H1 (cell line): ENCODE data around the gene TMEM269. TPM values are rescaled to one million over a fixed set of nuclear protein-coding genes. Genes with fewer than 3 reads are reported as not detected.

Experiments used
- CTCF ChIA-PET: fragments of 300-600 bp; sonication (Branson Sonifier 250); formaldehyde crosslinking; loops from one replicate; lab custom pipeline; 2021; ENCODE audit not compliant: partially characterized antibody; lab: Charles Lee
- POLR2A ChIA-PET: fragments of 300-600 bp; sonication (Branson Sonifier 250); formaldehyde crosslinking; loops from one replicate; lab custom pipeline; 2021; ENCODE audit warnings: inconsistent platforms; ENCODE audit not compliant: partially characterized antibody; lab: Charles Lee
- DNase-seq, 2 experiments: peaks; one replicate each; pipeline versions ENCODE4 v3.0.0 to v3.0.0-alpha.2; 2010 to 2022; ENCODE audit warnings: low spot score in 2 of 2, low read depth in 1 of 2, mixed read lengths in 1 of 2
- FAIRE-seq: peaks from 2 replicates; lab custom pipeline; 2011; peaks lifted over from hg19 to GRCh38; lab: Jason Lieb, UNC
- H2AFZ ChIP-seq: 2 replicates; pipeline ENCODE4 v1.8.1; 2012; ENCODE audit warnings: low read length, inconsistent platforms
- H2AK5ac ChIP-seq: 2 replicates; pipeline ENCODE4 v1.6.1; 2013; ENCODE audit warnings: low read depth, low read length
- H2BK120ac ChIP-seq: replicated peaks from 2 replicates; pipeline ENCODE3; 2013; ENCODE audit warnings: low read depth, low read length, inconsistent platforms
- H2BK12ac ChIP-seq: 2 replicates; pipeline ENCODE4 v1.6.1; 2013; ENCODE audit warnings: low read depth, low read length
- H2BK15ac ChIP-seq: 2 replicates; pipeline ENCODE4 v1.6.1; 2013; ENCODE audit warnings: low read length
- H2BK20ac ChIP-seq: 2 replicates; pipeline ENCODE4 v1.6.1; 2013; ENCODE audit warnings: low read length
- H2BK5ac ChIP-seq: 2 replicates; pipeline ENCODE4 v1.6.1; 2013; ENCODE audit warnings: low read depth, low read length
- H3K14ac ChIP-seq: 2 replicates; pipeline ENCODE4 v1.6.1; 2013; ENCODE audit warnings: inconsistent platforms; ENCODE audit not compliant: insufficient read length
- H3K18ac ChIP-seq: 2 replicates; pipeline ENCODE4 v1.6.1; 2013; ENCODE audit warnings: low read length; ENCODE audit errors: extremely low read depth
- H3K23ac ChIP-seq: 2 replicates; pipeline ENCODE4 v1.6.1; 2013; ENCODE audit warnings: inconsistent platforms; ENCODE audit not compliant: insufficient read length
- H3K23me2 ChIP-seq: 2 replicates; pipeline ENCODE4 v1.6.1; 2013; ENCODE audit warnings: low read depth, low read length
- H3K27ac ChIP-seq: 2 replicates; pipeline ENCODE4 v1.6.1; 2011; ENCODE audit warnings: low read depth, low read length, inconsistent platforms
- H3K27me3 ChIP-seq, 4 experiments: replicated peaks in 1 of 4; 1 replicate in 1 of 4; 2 replicates in 3 of 4; pipeline versions ENCODE4 v1.6.1 to v1.8.1; 2011 to 2013; ENCODE audit warnings: low read length in 3 of 4, mild to moderate bottlenecking in 3 of 4, inconsistent platforms in 2 of 4, mixed read lengths in 2 of 4, moderate library complexity in 1 of 4; ENCODE audit not compliant: control insufficient read depth in 3 of 4, insufficient read depth in 3 of 4; ENCODE audit errors: extremely low read depth in 1 of 4
- H3K36me3 ChIP-seq, 4 experiments: 2 replicates each; pipeline versions ENCODE4 v1.6.1 to v1.8.1; 2011 to 2013; ENCODE audit warnings: mild to moderate bottlenecking in 4 of 4, low read length in 3 of 4, moderate library complexity in 2 of 4, control low read depth in 1 of 4, inconsistent platforms in 1 of 4; ENCODE audit not compliant: insufficient read depth in 4 of 4, control insufficient read depth in 2 of 4
- H3K4ac ChIP-seq: replicated peaks from 2 replicates; pipeline ENCODE3; 2013; ENCODE audit warnings: low read length, low read depth, mixed read lengths, inconsistent platforms; ENCODE audit not compliant: insufficient read length
- H3K4me1 ChIP-seq, 4 experiments: replicated peaks in 1 of 4; 1 replicate in 1 of 4; 2 replicates in 3 of 4; pipeline versions ENCODE4 v1.6.1 to v1.8.1; 2011 to 2013; ENCODE audit warnings: low read length in 3 of 4, inconsistent platforms in 2 of 4, mixed read lengths in 1 of 4; ENCODE audit not compliant: insufficient read depth in 4 of 4, control insufficient read depth in 3 of 4
- H3K4me2 ChIP-seq, 2 experiments: 2 replicates each; pipeline versions ENCODE4 v1.6.1 to v1.8.1; 2011 to 2013; ENCODE audit warnings: low read depth in 2 of 2, low read length in 2 of 2, control low read depth in 1 of 2, inconsistent platforms in 1 of 2, mild to moderate bottlenecking in 1 of 2; ENCODE audit not compliant: insufficient read depth in 1 of 2
- H3K4me3 ChIP-seq, 4 experiments: fragments of 200-600, 300-600 bp in 1 of 4; sonication (generic), shearing (Covaris generic), sonication (Bioruptor Twin) in 1 of 4; 2 replicates each; pipeline versions ENCODE4 v1.5.1 to v1.8.1; 2011 to 2016; ENCODE audit warnings: low read length in 4 of 4, low read depth in 3 of 4, control low read depth in 2 of 4, inconsistent platforms in 2 of 4, mild to moderate bottlenecking in 2 of 4, mixed read lengths in 1 of 4, moderate library complexity in 1 of 4; ENCODE audit not compliant: insufficient read depth in 2 of 4; ENCODE audit errors: extremely low read depth in 1 of 4
- H3K56ac ChIP-seq: replicated peaks from 2 replicates; pipeline ENCODE3; 2013; ENCODE audit warnings: low read depth, mild to moderate bottlenecking, mixed read lengths, low read length, inconsistent platforms; ENCODE audit not compliant: insufficient read length
- H3K79me1 ChIP-seq: 2 replicates; pipeline ENCODE4 v1.6.1; 2013; ENCODE audit warnings: low read depth, low read length, control low read depth
- H3K79me2 ChIP-seq, 2 experiments: 2 replicates each; pipeline versions ENCODE4 v1.6.1 to v1.8.1; 2012 to 2013; ENCODE audit warnings: low read length in 2 of 2, mild to moderate bottlenecking in 2 of 2, inconsistent platforms in 1 of 2; ENCODE audit not compliant: insufficient read depth in 2 of 2, control insufficient read depth in 1 of 2
- H3K9ac ChIP-seq, 4 experiments: replicated peaks in 1 of 4; 1 replicate in 1 of 4; 2 replicates in 3 of 4; pipeline versions ENCODE4 v1.6.1 to v1.8.1; 2011 to 2013; ENCODE audit warnings: low read depth in 3 of 4, low read length in 3 of 4, control low read depth in 2 of 4, mild to moderate bottlenecking in 2 of 4, moderate library complexity in 2 of 4, inconsistent platforms in 1 of 4; ENCODE audit errors: extremely low read depth in 1 of 4
- H3K9me3 ChIP-seq, 2 experiments: 2 replicates each; pipeline versions ENCODE4 v1.6.1 to v1.8.1; 2012 to 2013; ENCODE audit warnings: mild to moderate bottlenecking in 2 of 2, moderate library complexity in 2 of 2, control low read depth in 1 of 2, inconsistent platforms in 1 of 2, low read depth in 1 of 2, low read length in 1 of 2, mixed read lengths in 1 of 2; ENCODE audit not compliant: insufficient read depth in 2 of 2
- H4K20me1 ChIP-seq, 2 experiments: replicated peaks in 1 of 2; 2 replicates each; pipeline versions ENCODE3 to v1.8.1; 2011 to 2013; ENCODE audit warnings: inconsistent platforms in 2 of 2, low read length in 2 of 2, mild to moderate bottlenecking in 1 of 2; ENCODE audit not compliant: insufficient read depth in 2 of 2, control insufficient read depth in 1 of 2
- H4K5ac ChIP-seq: 2 replicates; pipeline ENCODE4 v1.6.1; 2013; ENCODE audit warnings: low read length, low read depth, mixed read lengths, inconsistent platforms; ENCODE audit not compliant: insufficient read length
- H4K8ac ChIP-seq: 2 replicates; pipeline ENCODE4 v1.8.0; 2013; ENCODE audit warnings: mild to moderate bottlenecking, moderate library complexity, low read length, inconsistent platforms; ENCODE audit not compliant: insufficient read depth; ENCODE audit errors: extremely low read depth
- H4K91ac ChIP-seq: replicated peaks from 2 replicates; pipeline ENCODE3; 2013; ENCODE audit warnings: low read length, mixed read lengths, inconsistent platforms; ENCODE audit not compliant: insufficient read length
- BRCA1 ChIP-seq: IDR thresholded peaks from 2 replicates; pipeline ENCODE4 v1.6.1; 2012; ENCODE audit warnings: low read depth, low read length, improper control_type of control experiment
- EGR1 ChIP-seq: IDR thresholded peaks from 2 replicates; pipeline ENCODE4 v1.6.1; 2011; ENCODE audit warnings: low read depth, low read length, borderline replicate concordance
- HDAC2 ChIP-seq, 2 experiments: fragments of 300-600 bp in 1 of 2; sonication (generic) in 1 of 2; IDR thresholded peaks; 2 replicates each; pipeline ENCODE4 v1.6.1; 2011 to 2012; ENCODE audit warnings: low read depth in 2 of 2, low read length in 2 of 2, mild to moderate bottlenecking in 2 of 2, moderate library complexity in 2 of 2, borderline replicate concordance in 1 of 2, inconsistent platforms in 1 of 2
- HDAC6 ChIP-seq: IDR thresholded peaks from one replicate; pipeline ENCODE4 v1.7.1; 2012; ENCODE audit warnings: low read depth, mild to moderate bottlenecking, inconsistent platforms, low read length, moderate library complexity
- NANOG ChIP-seq: IDR thresholded peaks from 2 replicates; pipeline ENCODE4 v1.6.1; 2011; ENCODE audit warnings: low read length, low read depth, mild to moderate bottlenecking, inconsistent platforms; ENCODE audit not compliant: insufficient read depth, poor library complexity, severe bottlenecking
- NRF1 ChIP-seq: IDR thresholded peaks from 2 replicates; pipeline ENCODE4 v1.6.1; 2011; ENCODE audit warnings: mild to moderate bottlenecking, low read depth, low read length, improper control_type of control experiment
- SIN3A ChIP-seq, 2 experiments: IDR thresholded peaks in 1 of 2; conservative IDR thresholded peaks in 1 of 2; 2 replicates each; pipeline ENCODE4 v1.6.1; 2011 to 2012; ENCODE audit warnings: low read length in 2 of 2, improper control_type of control experiment in 1 of 2, low read depth in 1 of 2, mild to moderate bottlenecking in 1 of 2
- SIX5 ChIP-seq: IDR thresholded peaks from 2 replicates; pipeline ENCODE4 v1.6.1; 2011; ENCODE audit warnings: mild to moderate bottlenecking, low read depth, low read length
- SP1 ChIP-seq: IDR thresholded peaks from 2 replicates; pipeline ENCODE4 v1.6.1; 2011; ENCODE audit warnings: low read depth, low read length
- TAF1 ChIP-seq: IDR thresholded peaks from 2 replicates; pipeline ENCODE4 v1.6.1; 2011; ENCODE audit warnings: mild to moderate bottlenecking, low read depth, low read length
- TCF12 ChIP-seq: IDR thresholded peaks from 2 replicates; pipeline ENCODE4 v1.6.1; 2011; ENCODE audit warnings: low read depth, mild to moderate bottlenecking, low read length
- WGBS, 2 experiments: shearing (Covaris generic) in 1 of 2; methylation state at CpG; one replicate each; pipeline versions ENCODE4 v1.1.6 to v1.1.7; 2013 to 2015; ENCODE audit warnings: low lambda C conversion rate in 2 of 2, mixed read lengths in 2 of 2, inconsistent platforms in 1 of 2, low coverage in 1 of 2, missing lambda C conversion rate in 1 of 2; ENCODE audit not compliant: insufficient replicate concordance in 2 of 2, insufficient coverage in 1 of 2, insufficient read length in 1 of 2; ENCODE audit errors: extremely low coverage in 1 of 2, missing lambda C conversion rate in 1 of 2; 5-methylcytosine and 5-hydroxymethylcytosine counted together
- polyA plus RNA-seq, 7 experiments: library from polyadenylated mRNA; depleted of rRNA in 3 of 7; stranded (reverse) in 5 of 7; unstranded in 2 of 7; fragments of >200 nt in 5 of 7; fragments of 200-250 nt in 2 of 7; gene quantifications; 1 replicate in 5 of 7; 2 replicates in 1 of 7; 4 replicates in 1 of 7; pipeline versions ENCODE4 v1.2.1 to v1.2.3, GENCODE V29; 2011 to 2013; ENCODE audit warnings: missing spikeins in 2 of 7, mixed read lengths in 2 of 7
- total RNA-seq: library from RNA; stranded (reverse); fragmentation: NEBNext Ultra II Directional; extraction: Animal tissue kit (Norgen Biotek cat#: 25700); gene quantifications from 2 replicates; pipeline ENCODE4 v1.2.1, GENCODE V29; 2021
- TF ChIP-seq, protein P1 (sequence below): IDR thresholded peaks from 2 replicates; pipeline ENCODE4 v1.6.1; 2012; ENCODE audit warnings: inconsistent platforms

Gene TMEM269
- total and polyA plus RNA-seq, 2 of the 8 experiments (the other 6 are each of a cell fraction or from before 2014, with no cell fraction given) = 0.14 to 0.35 TPM

DNA sequence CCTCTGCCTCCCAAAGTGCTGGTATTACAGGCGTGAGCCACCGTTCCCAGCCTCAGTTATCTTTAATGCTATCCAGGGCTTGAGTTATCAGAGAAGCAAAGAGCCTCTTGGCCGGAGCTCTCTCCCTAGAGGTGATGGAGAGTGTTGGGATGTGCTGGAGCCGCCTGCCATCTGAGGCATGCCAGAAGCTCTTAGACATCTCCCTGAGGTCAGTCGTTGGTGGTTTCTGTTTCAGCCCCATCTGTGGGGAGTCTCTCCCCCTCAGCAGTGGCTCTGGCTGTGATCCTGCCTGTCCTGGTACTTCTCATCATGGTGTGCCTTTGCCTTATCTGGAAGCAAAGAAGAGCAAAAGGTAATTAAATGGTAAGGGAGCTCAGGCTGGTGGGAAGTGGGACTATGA is 50.0 kb downstream of the TMEM269 start:
- no peak overlapping the region for H4K8ac ChIP-seq
- no peaks in the 10 kb centered on the region for H3K79me2 ChIP-seq
- no peak overlapping the region for H2BK120ac ChIP-seq
- no peaks in the 10 kb centered on the region for H3K36me3 ChIP-seq
- H2AFZ ChIP-seq = no peak overlapping the region
- DNase-seq (no peak), FAIRE-seq (no peak)
- no peak overlapping the region for H3K4me2 ChIP-seq
- H2BK12ac ChIP-seq = no peak overlapping the region
- H2AK5ac ChIP-seq = no peak overlapping the region
- no peaks in the 10 kb centered on the region for H3K23me2 ChIP-seq
- no peak overlapping the region for H3K18ac ChIP-seq
- no peak overlapping the region for H3K9ac ChIP-seq
- ChIA-PET POLR2A (interaction anchor here (1.1 to 3.0 kb wide), 4 partner anchors 10 to 27 kb away, joined by 3 to 16 read pairs (median 4); partner anchors contain the start of gene ZNF691), CTCF (interaction anchor here (5.2 kb wide), 1 partner anchor 11 kb away, joined by 30 read pairs; the partner anchor contains the start of gene ZNF691)
- H2BK20ac ChIP-seq = no peak overlapping the region
- no peaks in the 10 kb centered on the region for H4K20me1 ChIP-seq
- 95% methylated on average over 5 of the region's 5 CpGs; no CpG with 5 or more reads in 1 of the 2 experiments for WGBS, 2 experiments
- H4K5ac ChIP-seq = no peak overlapping the region
- H3K14ac ChIP-seq = no peak overlapping the region
- H4K91ac ChIP-seq = no peak overlapping the region
- H3K27ac ChIP-seq = no peak overlapping the region
- no peaks in the 10 kb centered on the region for H3K4me1 ChIP-seq
- H2BK15ac ChIP-seq = no peak overlapping the region
- no peak for TF ChIP-seq NANOG
- TF ChIP-seq, protein P1, sequence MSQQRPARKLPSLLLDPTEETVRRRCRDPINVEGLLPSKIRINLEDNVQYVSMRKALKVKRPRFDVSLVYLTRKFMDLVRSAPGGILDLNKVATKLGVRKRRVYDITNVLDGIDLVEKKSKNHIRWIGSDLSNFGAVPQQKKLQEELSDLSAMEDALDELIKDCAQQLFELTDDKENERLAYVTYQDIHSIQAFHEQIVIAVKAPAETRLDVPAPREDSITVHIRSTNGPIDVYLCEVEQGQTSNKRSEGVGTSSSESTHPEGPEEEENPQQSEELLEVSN = no peak
- no peak for TF ChIP-seq HDAC2 (IDR thresholded peaks at IDR 0.05; ENCODE audit: borderline replicate concordance in 1 of 2, low read depth in 2 of 2, low read length in 2 of 2)
- TF ChIP-seq NRF1 = no peak
- no peak for TF ChIP-seq TAF1
- TF ChIP-seq EGR1 = no peak
- TF ChIP-seq SP1 = no peak
- TF ChIP-seq HDAC6 = no peak
- no peak for TF ChIP-seq BRCA1
- no peak for TF ChIP-seq SIN3A (conservative IDR thresholded peaks at IDR 0.05 in 1 of 2, IDR thresholded peaks at IDR 0.05 in 1 of 2; ENCODE audit: low read depth in 1 of 2, low read length in 2 of 2)
- TF ChIP-seq TCF12 = no peak
- TF ChIP-seq SIX5 = no peak
- no peaks in the 10 kb centered on the region for H3K9me3 ChIP-seq
- H3K23ac ChIP-seq = no peak overlapping the region
- H3K56ac ChIP-seq = no peak overlapping the region
- H3K4ac ChIP-seq = no peak overlapping the region
- no peaks in the 10 kb centered on the region for H3K27me3 ChIP-seq
- no peaks in the 10 kb centered on the region for H3K79me1 ChIP-seq
- H2BK5ac ChIP-seq = no peak overlapping the region
- H3K4me3 ChIP-seq = no peak overlapping the region
